ENCODE measurements around the gene NELL1.

DNA sequence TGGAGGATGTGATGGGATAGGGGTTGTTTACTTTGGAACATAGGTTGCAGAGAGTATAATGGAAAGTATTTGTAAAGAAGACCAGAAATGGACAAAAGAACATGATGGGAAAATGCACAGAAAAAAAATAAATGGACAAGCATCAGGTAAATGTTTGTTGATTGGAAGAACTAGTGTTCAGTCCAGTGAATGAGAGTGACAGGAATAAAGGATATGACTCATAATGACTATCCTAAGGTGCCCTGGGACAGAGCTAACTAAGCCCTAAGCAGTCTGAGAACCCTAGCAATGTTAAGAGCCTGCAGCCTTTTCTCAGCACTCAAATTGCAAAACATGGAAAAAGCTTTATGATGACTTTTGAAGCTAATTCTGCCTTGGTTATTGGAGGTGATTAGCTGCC, 790.7 kb downstream of the NELL1 start:
- TF ChIP-seq EZH2 (IDR thresholded peaks at IDR 0.05; ENCODE audit: insufficient read depth, poor library complexity, severe bottlenecking) (no peak), EZH2phosphoT487 (IDR thresholded peaks at IDR 0.05; ENCODE audit: insufficient read depth, low read depth) (no peak)
